ENCODE data around the gene TRIM7.

DNA sequence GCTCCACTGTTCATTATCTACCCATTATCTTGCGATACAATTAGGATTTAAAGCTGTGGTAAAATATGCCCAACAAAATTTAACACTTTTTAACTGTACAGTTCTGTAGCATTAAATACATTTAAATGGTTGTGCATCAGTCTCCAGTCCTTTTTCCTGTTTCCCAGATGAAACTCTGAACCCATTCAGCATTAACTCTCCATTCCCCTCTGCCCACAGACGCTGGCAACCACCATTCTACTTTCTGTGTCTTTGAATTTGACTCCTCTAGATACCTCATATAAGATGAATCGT, 2.9 kb upstream of the TRIM7 start:
- TF ChIP-seq EZH2 (IDR thresholded peaks at IDR 0.05; ENCODE audit: insufficient read depth, poor library complexity, severe bottlenecking), result no peak
- no peak for TF ChIP-seq EZH2phosphoT487 (IDR thresholded peaks at IDR 0.05; ENCODE audit: insufficient read depth, low read depth)
